GM18502 (cell line): Measurements from ENCODE around the gene ZMIZ2.
"Not testable (repeated sequence)": the region's sequence is repeated elsewhere in the genome, so short reads cannot be mapped to it uniquely, and the experiment has no call there.

ENCODE experiments used
- ATAC-seq: cut with Tn5 transposase; IDR thresholded peaks from one replicate; pipeline ENCODE4 v1.9.1; 2021; ENCODE audit warnings: mild to moderate bottlenecking; ENCODE audit not compliant: unreplicated experiment, poor library complexity

ZMIZ2 gene

GRCh38 chr7:44796504-44797328 lies 48.1 kb downstream of the ZMIZ2 start, which contains the start of gene PPIA:
Gene PPIA (plus strand): TSS chr7:44796681. CDS start chr7:44796725, 44 bp downstream.
- peak; percentile 85 for ATAC-seq

DNA sequence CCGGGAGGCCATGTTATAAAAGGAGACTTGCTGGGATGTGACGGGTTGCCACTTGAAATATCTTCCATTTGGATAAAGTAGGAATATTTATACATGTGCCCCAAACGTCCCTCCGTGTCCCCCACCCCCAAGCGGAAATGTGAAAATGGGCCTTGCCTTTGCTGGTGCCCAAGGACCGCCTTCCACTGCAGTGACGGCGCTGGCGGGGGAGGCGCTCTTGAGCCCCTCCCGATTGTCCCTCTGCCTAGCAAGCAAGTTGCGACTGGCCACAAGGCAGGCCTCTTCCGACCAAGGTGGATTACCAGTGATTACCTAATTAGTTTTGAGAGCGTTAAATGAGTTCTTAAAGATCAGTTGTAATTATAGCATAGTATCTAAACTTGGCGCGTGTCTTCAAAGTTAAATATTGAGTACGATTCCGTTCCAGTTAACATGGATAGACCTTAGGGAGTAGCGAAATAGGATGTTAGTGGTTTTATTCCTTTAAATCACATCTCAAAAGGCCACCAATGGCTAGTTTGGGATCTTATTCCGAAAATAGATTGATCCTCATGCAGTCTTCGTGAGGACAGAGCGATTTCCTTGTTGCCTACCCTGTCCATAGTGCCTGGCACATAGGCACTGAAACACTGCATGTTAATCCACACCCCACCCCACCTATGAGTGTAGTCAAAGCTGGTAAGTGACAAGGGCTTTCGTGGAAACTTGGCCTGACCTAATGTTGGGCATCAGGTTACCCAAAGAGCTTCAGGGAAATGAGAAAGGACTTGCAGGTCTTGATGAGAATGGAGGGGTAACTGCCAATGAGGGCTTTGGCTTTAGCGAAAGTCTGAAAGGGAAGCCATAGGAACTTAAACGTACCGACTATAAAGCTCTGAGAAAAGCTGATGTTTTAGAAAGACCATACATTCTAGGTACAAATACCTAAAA lies 48.9 kb downstream of the ZMIZ2 start:
- ATAC-seq: peak; percentile 55

DNA sequence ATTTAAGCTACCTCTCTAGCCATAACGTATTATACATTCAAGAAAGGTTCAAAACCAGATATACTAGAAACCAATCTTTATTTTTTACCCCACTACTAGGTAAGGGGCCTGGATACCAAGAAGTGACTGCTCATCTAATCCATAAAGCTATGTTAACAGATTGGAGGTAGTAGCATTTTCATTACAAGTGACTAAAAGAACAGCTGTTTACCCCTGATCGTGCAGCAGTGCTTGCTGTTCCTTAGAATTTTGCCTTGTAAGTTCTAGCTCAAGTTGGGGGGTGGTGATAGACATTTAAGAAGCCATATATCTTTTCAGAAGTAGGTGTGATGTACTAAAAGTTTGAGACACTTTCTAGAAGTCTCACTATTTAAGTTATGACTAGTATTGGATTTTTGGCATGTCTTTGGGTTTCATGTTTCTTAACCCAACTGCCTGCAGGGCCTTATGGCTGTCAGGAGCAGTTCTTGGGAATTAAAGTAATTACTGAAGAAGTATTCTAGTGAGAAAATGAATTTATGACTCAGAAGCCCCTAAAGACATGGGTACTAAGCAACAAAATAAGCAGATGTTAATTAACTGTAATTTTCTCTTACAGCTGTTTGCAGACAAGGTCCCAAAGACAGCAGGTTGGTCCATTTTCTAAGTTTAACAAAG lies 50.1 kb downstream of the ZMIZ2 start:
- no peak for ATAC-seq

GRCh38 chr7:44799939-44800338 lies 51.3 kb downstream of the ZMIZ2 start:
- no peak for ATAC-seq

DNA sequence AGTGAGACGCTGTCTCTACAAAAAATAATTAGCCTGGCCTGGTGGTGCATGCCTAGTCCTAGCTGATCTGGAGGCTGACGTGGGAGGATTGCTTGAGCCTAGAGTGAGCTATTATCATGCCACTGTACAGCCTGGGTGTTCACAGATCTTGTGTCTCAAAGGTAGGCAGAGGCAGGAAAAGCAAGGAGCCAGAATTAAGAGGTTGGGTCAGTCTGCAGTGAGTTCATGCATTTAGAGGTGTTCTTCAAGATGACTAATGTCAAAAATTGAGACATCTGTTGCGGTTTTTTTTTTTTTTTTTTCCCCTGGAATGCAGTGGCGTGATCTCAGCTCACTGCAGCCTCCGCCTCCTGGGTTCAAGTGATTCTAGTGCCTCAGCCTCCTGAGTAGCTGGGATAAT lies 53.2 kb downstream of the ZMIZ2 start:
- no peak for ATAC-seq

DNA sequence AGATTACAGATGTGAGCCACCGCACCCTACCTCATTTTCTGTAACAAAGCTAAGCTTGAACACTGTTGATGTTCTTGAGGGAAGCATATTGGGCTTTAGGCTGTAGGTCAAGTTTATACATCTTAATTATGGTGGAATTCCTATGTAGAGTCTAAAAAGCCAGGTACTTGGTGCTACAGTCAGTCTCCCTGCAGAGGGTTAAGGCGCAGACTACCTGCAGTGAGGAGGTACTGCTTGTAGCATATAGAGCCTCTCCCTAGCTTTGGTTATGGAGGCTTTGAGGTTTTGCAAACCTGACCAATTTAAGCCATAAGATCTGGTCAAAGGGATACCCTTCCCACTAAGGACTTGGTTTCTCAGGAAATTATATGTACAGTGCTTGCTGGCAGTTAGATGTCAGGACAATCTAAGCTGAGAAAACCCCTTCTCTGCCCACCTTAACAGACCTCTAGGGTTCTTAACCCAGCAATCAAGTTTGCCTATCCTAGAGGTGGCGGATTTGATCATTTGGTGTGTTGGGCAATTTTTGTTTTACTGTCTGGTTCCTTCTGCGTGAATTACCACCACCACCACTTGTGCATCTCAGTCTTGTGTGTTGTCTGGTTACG lies 53.9 kb downstream of the ZMIZ2 start:
- ATAC-seq: no peak

DNA sequence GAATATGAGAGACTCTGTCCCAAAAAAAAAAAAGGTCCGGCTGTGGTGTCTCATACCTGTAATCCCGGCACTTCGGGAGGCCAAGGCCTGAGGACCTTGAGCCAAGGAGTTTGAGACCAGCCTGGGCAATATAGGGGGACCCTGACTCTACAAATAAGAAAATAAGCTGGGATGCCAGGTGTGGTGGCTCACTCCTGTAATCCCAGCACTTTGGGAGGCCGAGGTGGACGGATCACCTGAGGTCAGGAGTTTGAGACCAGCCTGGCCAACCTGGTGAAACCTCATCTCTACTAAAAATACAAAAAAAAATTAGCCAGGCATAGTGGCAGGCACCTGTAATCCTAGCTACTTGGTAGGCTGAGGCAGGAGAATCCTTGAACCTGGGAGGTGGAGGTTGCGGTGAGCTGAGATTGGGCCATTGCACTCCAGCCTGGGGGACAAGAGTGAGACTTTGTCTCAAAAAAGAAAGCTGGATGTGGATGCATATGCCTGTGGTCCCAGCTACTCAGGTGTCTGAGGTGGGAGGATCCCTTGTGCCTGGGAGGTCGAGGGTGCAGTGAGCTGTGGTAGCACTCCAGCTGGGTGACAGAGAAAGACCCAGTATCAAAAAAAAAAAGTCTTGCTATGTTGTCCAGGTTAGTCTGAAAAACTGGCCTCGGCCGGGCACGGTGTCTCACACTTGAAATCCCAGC lies 55.3 kb downstream of the ZMIZ2 start:
- not testable (repeated sequence) for ATAC-seq

DNA sequence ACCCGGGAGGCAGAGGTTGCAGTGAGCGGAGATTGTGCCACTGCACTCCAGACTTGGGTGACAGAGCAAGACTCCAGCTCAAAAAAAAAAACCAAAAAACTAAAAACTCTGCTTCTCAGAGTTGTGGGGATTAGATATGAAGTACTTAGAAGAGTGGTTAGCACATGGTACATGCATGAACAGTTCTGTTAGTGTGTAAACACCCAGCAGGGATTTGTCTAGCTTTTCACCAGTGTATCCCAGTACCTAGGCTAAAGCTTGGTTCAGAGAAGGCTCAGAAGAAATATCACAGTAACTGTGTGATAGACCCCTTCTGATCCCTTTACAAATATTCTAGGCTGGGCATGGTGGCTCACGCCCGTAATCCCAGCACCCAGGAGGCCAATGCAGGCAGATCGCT lies 57.3 kb downstream of the ZMIZ2 start:
- no peak for ATAC-seq

DNA sequence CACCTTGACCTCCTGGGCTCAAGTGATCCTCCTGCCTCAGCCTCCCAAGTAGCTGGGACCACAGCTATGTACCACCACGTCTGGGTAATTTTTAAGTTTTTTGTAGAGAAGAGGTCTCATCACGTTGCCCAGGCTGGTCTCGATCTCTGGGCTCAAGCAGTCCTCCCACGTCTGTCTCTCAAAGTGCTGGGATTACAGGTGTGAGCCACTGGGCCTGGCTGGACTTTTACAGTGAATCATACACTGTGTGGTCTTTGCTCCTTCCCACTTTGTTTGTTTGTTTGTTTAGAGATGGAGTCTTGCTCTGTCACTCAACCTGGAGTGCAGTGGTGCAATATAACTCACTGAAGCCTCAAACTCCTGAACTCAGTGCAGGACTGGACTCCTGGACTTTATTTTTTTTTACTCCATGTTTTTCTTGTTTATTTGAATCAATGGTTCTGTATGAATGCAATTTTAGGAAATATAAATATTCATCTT lies 60.3 kb downstream of the ZMIZ2 start:
- ATAC-seq: no peak

DNA sequence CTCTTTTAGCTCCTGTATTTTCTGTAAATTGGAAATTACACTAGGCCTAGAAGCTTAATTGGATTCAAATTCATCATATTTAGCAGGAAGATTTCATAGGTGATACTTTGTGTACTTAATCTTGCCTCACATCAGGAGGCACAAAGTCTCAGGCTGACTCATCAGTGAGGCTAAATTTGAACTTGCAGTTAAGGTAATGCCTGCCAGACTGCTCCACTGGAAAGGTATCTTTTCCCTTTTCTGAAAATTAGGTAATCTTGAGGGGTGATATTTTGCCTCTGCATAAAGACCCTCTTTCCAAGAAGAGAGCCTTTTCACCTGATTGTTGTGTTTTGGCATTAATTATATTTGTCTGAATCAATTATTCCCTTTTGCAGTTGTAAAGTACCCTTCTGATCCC lies 62.4 kb downstream of the ZMIZ2 start:
- no peak for ATAC-seq

DNA sequence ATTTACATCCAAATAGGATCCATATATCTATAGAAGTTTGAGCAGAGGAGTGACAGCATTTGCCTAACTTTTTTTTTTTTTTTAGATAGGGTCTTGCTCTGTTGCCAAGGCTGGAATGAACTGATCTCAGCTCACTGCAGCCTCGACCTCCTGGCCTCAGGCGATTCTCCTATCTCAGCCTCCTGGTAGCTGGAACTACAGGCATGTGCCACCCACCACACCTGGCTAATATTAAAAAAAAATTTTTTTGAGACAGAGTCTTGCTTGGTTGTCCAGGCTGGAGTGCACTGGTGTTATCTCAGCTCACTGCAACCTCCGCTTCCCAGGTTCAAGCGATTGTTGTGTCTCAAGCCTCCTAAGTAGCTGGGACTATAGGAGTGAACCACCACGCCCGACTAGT lies 62.9 kb downstream of the ZMIZ2 start:
- no peak for ATAC-seq

- ATAC-seq: no peak
Observed at GRCh38 chr7:44814919-44815318, 66.3 kb downstream of the ZMIZ2 start.

- no peak for ATAC-seq
Observed at GRCh38 chr7:44819292-44819691, 70.6 kb downstream of the ZMIZ2 start.
